ENCODE results near the gene LLGL2. TPM values are rescaled to one million over a fixed set of nuclear protein-coding genes. Genes with fewer than 3 reads are reported as not detected.

The LLGL2 gene
- total and polyA plus RNA-seq, 10 of the 15 experiments (the other 5 are each of a cell fraction or from before 2014, with no cell fraction given): 0.21 to 9.9 (median 4.5) TPM

- TF ChIP-seq ELK1 (IDR thresholded peaks at IDR 0.05; ENCODE audit: low read depth, low read length) (no peak), PBX3 (IDR thresholded peaks at IDR 0.05; ENCODE audit: insufficient replicate concordance, low read depth, low read length) (no peak), BACH1 (IDR thresholded peaks at IDR 0.05; ENCODE audit: borderline replicate concordance) (no peak), HDAC2 (IDR thresholded peaks at IDR 0.05) (no peak), NKRF (conservative IDR thresholded peaks at IDR 0.05) (no peak), CTCF (IDR thresholded peaks at IDR 0.05 in 2 of 3, conservative IDR thresholded peaks at IDR 0.05 in 1 of 3; ENCODE audit: control insufficient read depth in 2 of 3, extremely low read depth in 1 of 3, insufficient read depth in 1 of 3, low read depth in 3 of 3, low read length in 3 of 3) (no peak)
Observed at GRCh38 chr17:75502072-75502720, 23.3 kb upstream of the LLGL2 start (continued).
